Measurements from ENCODE around the gene TRIP13.

Gene TRIP13

DNA sequence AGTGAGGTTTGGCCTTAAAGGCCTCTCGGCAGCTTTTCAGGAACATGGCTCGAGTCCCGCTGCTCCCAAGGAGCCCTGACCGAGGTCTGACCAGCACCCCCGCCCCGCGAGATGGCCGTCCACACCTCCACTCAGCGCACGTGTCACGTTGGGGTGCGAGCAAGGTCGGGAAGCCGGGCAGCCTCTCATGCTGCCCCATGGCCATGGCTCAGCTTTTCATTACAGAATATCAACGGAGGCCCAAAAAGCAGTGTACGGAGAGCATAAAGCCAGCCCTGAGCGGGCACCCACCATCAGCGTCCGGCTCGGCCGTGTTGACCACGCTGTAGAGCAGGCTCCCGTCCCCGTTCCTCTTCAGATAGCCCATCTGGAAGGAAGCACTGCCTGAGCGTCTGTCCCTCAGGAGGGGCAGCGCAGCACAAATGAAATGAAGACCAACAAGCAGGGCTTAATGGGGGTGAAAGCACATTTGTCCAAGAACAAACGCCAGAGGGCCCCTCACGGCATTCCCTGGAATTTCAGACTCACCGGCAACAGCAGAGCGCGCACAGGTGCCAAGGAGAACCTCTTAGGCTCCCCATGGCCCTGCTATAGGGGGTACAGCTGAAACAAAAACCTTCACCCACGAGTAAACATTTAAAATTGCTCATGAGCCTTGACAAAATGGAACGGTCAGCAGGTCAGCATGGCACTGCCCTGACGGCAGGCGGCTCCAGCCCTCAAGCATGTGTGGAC lies 11.7 kb upstream of the TRIP13 start:
- in situ Hi-C loops (cut with MboI; ENCODE audit: low pct_unique_long_range_greater_than_20kb, low sequenced_read_pairs, unreplicated experiment) = no loop called here
- TF ChIP-seq, protein P1, sequence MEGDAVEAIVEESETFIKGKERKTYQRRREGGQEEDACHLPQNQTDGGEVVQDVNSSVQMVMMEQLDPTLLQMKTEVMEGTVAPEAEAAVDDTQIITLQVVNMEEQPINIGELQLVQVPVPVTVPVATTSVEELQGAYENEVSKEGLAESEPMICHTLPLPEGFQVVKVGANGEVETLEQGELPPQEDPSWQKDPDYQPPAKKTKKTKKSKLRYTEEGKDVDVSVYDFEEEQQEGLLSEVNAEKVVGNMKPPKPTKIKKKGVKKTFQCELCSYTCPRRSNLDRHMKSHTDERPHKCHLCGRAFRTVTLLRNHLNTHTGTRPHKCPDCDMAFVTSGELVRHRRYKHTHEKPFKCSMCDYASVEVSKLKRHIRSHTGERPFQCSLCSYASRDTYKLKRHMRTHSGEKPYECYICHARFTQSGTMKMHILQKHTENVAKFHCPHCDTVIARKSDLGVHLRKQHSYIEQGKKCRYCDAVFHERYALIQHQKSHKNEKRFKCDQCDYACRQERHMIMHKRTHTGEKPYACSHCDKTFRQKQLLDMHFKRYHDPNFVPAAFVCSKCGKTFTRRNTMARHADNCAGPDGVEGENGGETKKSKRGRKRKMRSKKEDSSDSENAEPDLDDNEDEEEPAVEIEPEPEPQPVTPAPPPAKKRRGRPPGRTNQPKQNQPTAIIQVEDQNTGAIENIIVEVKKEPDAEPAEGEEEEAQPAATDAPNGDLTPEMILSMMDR (IDR thresholded peaks at IDR 0.05; ENCODE audit: extremely low read depth, insufficient read depth, missing control alignments) = no peak
- no peak for DNase-seq (ENCODE audit: low spot score)

DNA sequence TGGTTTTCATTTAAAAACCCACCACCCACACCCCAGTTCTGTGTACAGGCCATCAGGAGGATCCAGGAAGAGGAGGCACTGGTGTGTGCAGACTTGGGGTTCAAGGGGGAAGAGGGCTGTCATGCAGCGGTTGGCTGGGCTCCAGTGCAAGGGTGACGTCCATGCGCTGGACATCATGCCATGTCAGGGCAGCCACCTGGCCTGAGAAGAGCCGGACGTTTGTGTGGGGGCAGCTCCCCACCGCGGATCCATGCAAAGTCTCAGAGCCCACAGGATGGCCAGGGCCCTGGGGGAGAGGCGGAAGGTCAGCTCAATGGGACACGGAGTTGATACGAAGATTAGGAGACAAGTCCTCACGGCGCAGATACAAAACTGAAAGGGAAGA lies 11.1 kb upstream of the TRIP13 start:
- in situ Hi-C loops (cut with MboI; ENCODE audit: low pct_unique_long_range_greater_than_20kb, low sequenced_read_pairs, unreplicated experiment) = no loop called here
- TF ChIP-seq, protein P1 (IDR thresholded peaks at IDR 0.05; ENCODE audit: extremely low read depth, insufficient read depth, missing control alignments) = no peak
- no peak for DNase-seq (ENCODE audit: low spot score)

DNA sequence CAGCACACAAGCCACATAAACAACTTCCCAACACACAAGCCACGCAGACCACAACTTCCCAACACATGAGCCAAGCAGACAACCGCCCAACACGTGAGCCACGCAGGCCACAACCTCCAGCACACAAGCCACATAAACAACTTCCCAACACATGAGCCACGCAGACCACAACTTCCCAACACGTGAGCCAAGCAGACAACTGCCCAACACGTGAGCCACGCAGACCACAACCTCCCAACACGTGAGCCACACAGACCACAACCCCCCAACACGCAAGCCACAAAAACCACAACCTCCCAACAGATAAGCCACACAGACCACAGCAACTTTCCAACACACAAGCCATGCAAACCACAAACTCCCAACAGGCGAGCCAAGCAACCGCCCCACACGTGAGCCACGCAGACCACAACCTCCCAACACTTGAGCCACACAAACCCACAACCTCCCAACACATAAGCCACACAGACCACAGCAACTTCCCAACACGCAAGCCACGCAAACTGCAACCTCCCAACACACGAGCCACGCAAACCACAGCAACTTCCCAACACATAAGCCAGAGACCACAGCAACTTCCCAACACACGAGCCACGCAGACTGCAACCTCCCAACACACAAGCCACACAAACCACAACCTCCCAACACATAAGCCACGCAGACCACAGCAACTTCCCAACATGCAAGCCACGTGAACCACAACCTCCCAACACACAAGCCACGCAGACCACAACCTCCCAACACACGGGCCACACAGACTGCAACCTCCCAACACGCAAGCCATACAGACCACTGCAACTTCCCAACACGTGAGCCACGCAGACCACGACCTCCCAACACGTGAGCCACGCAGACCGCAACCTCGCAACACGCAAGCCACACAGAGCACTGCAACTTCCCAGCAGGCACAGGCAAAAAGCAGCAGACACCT lies 10.2 kb upstream of the TRIP13 start:
- TF ChIP-seq, protein P1 (IDR thresholded peaks at IDR 0.05; ENCODE audit: extremely low read depth, insufficient read depth, missing control alignments) = no peak
- in situ Hi-C loops (cut with MboI; ENCODE audit: low pct_unique_long_range_greater_than_20kb, low sequenced_read_pairs, unreplicated experiment) = no loop called here
- no peak for DNase-seq (ENCODE audit: low spot score)

DNA sequence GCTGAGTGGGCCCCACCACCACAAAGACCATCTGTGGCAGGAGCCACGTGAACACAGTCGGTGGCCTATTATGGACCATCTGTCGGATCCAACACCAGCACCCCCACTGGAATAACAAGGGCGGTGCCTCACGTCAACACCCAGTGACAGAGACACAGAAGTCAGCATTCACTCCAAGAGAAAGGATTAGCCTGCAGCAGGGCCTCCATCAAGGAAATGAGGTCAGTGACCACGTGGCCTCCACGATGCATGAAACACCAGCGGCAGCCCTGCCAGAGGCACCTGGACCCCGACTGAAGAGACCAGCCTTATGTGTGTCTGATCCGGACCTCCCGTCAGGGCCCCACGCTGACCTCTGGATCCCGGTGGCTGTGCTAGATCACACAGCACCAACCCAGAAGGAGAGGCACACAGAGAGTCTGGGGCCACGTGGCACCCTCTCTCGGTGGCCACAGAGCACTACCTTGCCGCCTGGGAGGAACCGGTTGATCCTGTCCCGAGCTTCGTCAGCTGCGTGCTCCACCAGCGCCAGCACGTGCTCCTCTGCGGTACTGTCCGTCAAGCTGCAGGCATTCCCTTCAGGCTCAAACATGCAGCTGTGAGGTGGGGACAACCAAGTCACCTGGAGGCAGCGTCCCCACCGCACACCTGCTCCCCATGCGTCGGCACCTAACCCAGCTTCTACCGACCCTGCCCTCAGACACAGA lies 9.1 kb upstream of the TRIP13 start:
- no peak for DNase-seq (ENCODE audit: low spot score)
- in situ Hi-C loops (cut with MboI; ENCODE audit: low pct_unique_long_range_greater_than_20kb, low sequenced_read_pairs, unreplicated experiment) = no loop called here
- TF ChIP-seq, protein P1 (IDR thresholded peaks at IDR 0.05; ENCODE audit: extremely low read depth, insufficient read depth, missing control alignments) = no peak

DNA sequence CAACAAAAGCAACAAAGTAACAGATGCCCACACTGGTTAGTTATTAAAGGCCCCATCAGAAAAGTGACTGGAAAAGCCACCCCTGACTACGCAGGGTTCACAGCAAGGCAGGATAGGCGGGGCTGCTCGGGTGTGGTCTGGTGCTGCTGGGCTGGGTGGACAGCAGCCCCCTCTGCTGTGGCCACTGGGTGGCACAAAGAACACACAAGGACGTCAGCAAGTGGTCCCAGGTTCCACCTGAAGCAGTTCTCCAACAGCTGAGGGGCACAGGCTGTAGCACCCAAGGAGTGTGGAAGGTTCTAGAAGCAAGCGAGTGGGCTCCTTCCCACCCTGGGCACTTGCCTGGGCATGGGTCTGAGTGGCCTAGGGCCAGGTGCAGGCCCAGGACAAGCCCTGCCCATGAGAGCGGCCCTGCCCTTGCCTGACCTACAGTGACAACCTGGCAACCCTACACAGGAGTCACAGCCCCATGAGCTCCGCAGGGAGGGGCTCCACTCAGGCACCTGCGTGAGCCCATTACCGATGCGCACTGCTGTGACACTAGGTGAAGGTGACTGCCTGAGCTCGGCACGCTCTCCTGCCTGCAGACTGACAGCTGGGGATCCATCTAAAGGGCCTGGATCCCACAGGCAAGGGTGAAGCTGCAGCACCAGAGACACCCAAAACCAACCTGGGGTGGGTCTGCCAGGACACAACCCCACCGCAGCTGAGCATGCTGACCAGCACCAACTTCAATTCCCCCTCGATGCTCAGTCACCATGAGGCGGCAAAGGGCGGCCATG lies 8.1 kb upstream of the TRIP13 start:
- TF ChIP-seq, protein P1 (IDR thresholded peaks at IDR 0.05; ENCODE audit: extremely low read depth, insufficient read depth, missing control alignments) = no peak
- no peak for DNase-seq (ENCODE audit: low spot score)
- in situ Hi-C loops (cut with MboI; ENCODE audit: low pct_unique_long_range_greater_than_20kb, low sequenced_read_pairs, unreplicated experiment) = no loop called here

DNA sequence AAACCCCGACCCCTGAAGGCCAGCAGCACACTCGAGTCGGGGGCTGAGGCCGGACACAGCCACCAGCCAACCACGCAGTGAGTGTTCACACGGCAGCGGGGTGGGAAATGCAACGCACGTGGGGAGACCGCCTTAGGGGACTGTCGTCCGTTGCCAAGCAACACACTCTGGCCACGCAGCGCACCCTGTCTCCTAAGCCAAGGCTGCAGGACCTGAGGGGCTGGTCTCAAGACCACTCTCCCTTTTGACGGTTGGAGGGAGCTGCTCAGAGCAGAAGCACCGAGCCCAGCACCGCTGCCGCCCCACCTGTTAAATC lies 7.6 kb upstream of the TRIP13 start:
- TF ChIP-seq, protein P1 (IDR thresholded peaks at IDR 0.05; ENCODE audit: extremely low read depth, insufficient read depth, missing control alignments) = no peak
- in situ Hi-C loops (cut with MboI; ENCODE audit: low pct_unique_long_range_greater_than_20kb, low sequenced_read_pairs, unreplicated experiment) = no loop called here
- no peak for DNase-seq (ENCODE audit: low spot score)

Data from GM13977 (cell line).